A549 (cell line): ENCODE results near the gene ZC3H7A. TPM values are rescaled to one million over a fixed set of nuclear protein-coding genes. Genes with fewer than 3 reads are reported as not detected.

Experiments
- ATAC-seq, 2 experiments: fragments of 200-7000 bp in 1 of 2; fragments of >200 bp in 1 of 2; cut with Nextera tagmentation in 1 of 2; cut with Tn5 transposase in 1 of 2; 3 replicates each; pipeline versions ENCODE4 v1.8.0 to v1.9.1; 2018 to 2020; ENCODE audit warnings: mild to moderate bottlenecking in 1 of 2, moderate library complexity in 1 of 2
- CTCF ChIA-PET: fragments of 300-600 bp; sonication (Branson Sonifier 250); formaldehyde crosslinking; extraction: SDS; loops from one replicate; lab custom pipeline; 2021; ENCODE audit warnings: antibody characterized with exemption, inconsistent platforms; lab: Yijun Ruan, JAX
- POLR2A ChIA-PET: fragments of 350-600 bp; formaldehyde crosslinking; extraction: SDS; loops from one replicate; lab custom pipeline; 2021; ENCODE audit warnings: antibody characterized with exemption, inconsistent platforms; lab: Yijun Ruan, JAX
- DNase-seq, 2 experiments: peaks; one replicate each; pipeline versions ENCODE4 v3.0.0 to v3.0.0-alpha.2; 2011 to 2016; ENCODE audit warnings: low read depth in 1 of 2, low spot score in 1 of 2
- FAIRE-seq: peaks from 2 replicates; lab custom pipeline; 2011; peaks lifted over from hg19 to GRCh38; lab: Jason Lieb, UNC
- H3K27ac ChIP-seq, 2 experiments: fragments of >200 bp; sonication (Bioruptor Twin); formaldehyde crosslinking; 3 replicates each; pipeline ENCODE4 v1.5.1; 2016 to 2017
- H3K4me1 ChIP-seq: fragments of >200 bp; sonication (Bioruptor Twin); formaldehyde crosslinking; 3 replicates; pipeline ENCODE4 v1.6.1; 2016
- H3K4me2 ChIP-seq: fragments of >200 bp; sonication (Bioruptor Twin); formaldehyde crosslinking; 3 replicates; pipeline ENCODE4 v1.6.1; 2016
- H3K4me3 ChIP-seq: fragments of >200 bp; sonication (Bioruptor Twin); formaldehyde crosslinking; 3 replicates; pipeline ENCODE4 v1.5.1; 2016
- H3K9me3 ChIP-seq: fragments of >200 bp; sonication (Bioruptor Twin); formaldehyde crosslinking; 3 replicates; pipeline ENCODE4 v1.6.1; 2016
- BHLHE40 ChIP-seq: IDR thresholded peaks from 2 replicates; pipeline ENCODE4 v1.6.1; 2012; ENCODE audit warnings: low read depth, low read length, inconsistent platforms
- CBX2 ChIP-seq: fragments of 200-600 bp; sonication (generic); IDR thresholded peaks from 2 replicates; pipeline ENCODE4 v1.6.1; 2016; ENCODE audit warnings: low read depth, mild to moderate bottlenecking, borderline replicate concordance
- CEBPB ChIP-seq, 2 experiments: fragments of >200 bp in 1 of 2; sonication (Bioruptor Twin) in 1 of 2; formaldehyde crosslinking in 1 of 2; IDR thresholded peaks; 2 replicates each; pipeline ENCODE4 v1.6.1; 2012 to 2016
- CHD2 ChIP-seq: fragments of 150-350 bp; IDR thresholded peaks from 2 replicates; pipeline ENCODE4 v1.6.1; 2014; ENCODE audit warnings: low read length; ENCODE audit not compliant: partially characterized antibody
- E2F6 ChIP-seq: IDR thresholded peaks from 2 replicates; pipeline ENCODE4 v1.6.1; 2012; ENCODE audit warnings: low read depth, borderline replicate concordance
- EHMT2 ChIP-seq: fragments of 200-600 bp; sonication (generic); IDR thresholded peaks from 2 replicates; pipeline ENCODE4 v1.6.1; 2016; ENCODE audit warnings: antibody characterized with exemption, low read depth, mild to moderate bottlenecking, moderate library complexity
- ELK1 ChIP-seq: fragments of 150-350 bp; IDR thresholded peaks from 2 replicates; pipeline ENCODE4 v1.6.1; 2014; ENCODE audit warnings: low read depth, mild to moderate bottlenecking, low read length
- ESRRA ChIP-seq: fragments of 150-350 bp; IDR thresholded peaks from 2 replicates; pipeline ENCODE4 v1.6.1; 2014; ENCODE audit warnings: mild to moderate bottlenecking, low read length, borderline replicate concordance
- HDAC2 ChIP-seq: fragments of 200-600 bp; sonication (generic); IDR thresholded peaks from 2 replicates; pipeline ENCODE4 v1.6.1; 2016
- HEYL ChIP-seq: fragments of 250-450 bp; sonication (Bioruptor Pico); IDR thresholded peaks from 2 replicates; pipeline ENCODE4 v1.8.0; 2021; ENCODE audit warnings: mild to moderate bottlenecking, moderate library complexity
- HOXA7 ChIP-seq: fragments of 250-450 bp; sonication (Bioruptor Pico); IDR thresholded peaks from 2 replicates; pipeline ENCODE4 v1.5.0; 2020; ENCODE audit warnings: mild to moderate bottlenecking, moderate library complexity
- MAFK ChIP-seq: fragments of 450-650 bp; IDR thresholded peaks from 2 replicates; pipeline ENCODE4 v1.6.1; 2014; ENCODE audit not compliant: partially characterized antibody
- POLR2AphosphoS2 ChIP-seq: conservative IDR thresholded peaks from 2 replicates; pipeline ENCODE4 v1.6.1; 2012; ENCODE audit warnings: low read length, improper control_type of control experiment, inconsistent platforms
- RAD21 ChIP-seq, 2 experiments: fragments of >200 bp in 1 of 2; sonication (Bioruptor Twin) in 1 of 2; formaldehyde crosslinking in 1 of 2; IDR thresholded peaks in 1 of 2; conservative IDR thresholded peaks in 1 of 2; 2 replicates in 1 of 2; 3 replicates in 1 of 2; pipeline ENCODE4 v1.6.1; 2012 to 2018; ENCODE audit warnings: inconsistent platforms in 1 of 2
- RARB ChIP-seq: fragments of 250-450 bp; sonication (Bioruptor Pico); IDR thresholded peaks from 2 replicates; pipeline ENCODE4 v1.8.0; 2021; ENCODE audit warnings: mild to moderate bottlenecking, moderate library complexity
- RCOR1 ChIP-seq: fragments of 150-350 bp; IDR thresholded peaks from 2 replicates; pipeline ENCODE4 v1.6.1; 2014; ENCODE audit warnings: antibody characterized with exemption, low read length, low read depth
- REST ChIP-seq: fragments of 200-600 bp; sonication (generic); IDR thresholded peaks from 2 replicates; pipeline ENCODE4 v1.6.1; 2016; ENCODE audit warnings: antibody characterized with exemption, mild to moderate bottlenecking, moderate library complexity
- SMC3 ChIP-seq: fragments of >200 bp; sonication (Bioruptor Twin); formaldehyde crosslinking; IDR thresholded peaks from 3 replicates; pipeline ENCODE4 v1.6.1; 2018; ENCODE audit warnings: inconsistent platforms
- USF2 ChIP-seq: fragments of 450-650 bp; IDR thresholded peaks from 2 replicates; pipeline ENCODE4 v1.6.1; 2014; ENCODE audit warnings: antibody characterized with exemption
- ZNF302 ChIP-seq: fragments of 250-450 bp; sonication (Bioruptor Pico); IDR thresholded peaks from 2 replicates; pipeline ENCODE4 v1.9.0; 2021; ENCODE audit warnings: inconsistent platforms, mild to moderate bottlenecking, moderate library complexity
- ZSCAN20 ChIP-seq: fragments of 250-450 bp; sonication (Bioruptor Pico); IDR thresholded peaks from 2 replicates; pipeline ENCODE4 v1.8.0; 2022; ENCODE audit warnings: mild to moderate bottlenecking, moderate library complexity
- WGBS: methylation state at CpG from one replicate; pipeline ENCODE4 v1.1.6; 2017; ENCODE audit errors: missing lambda C conversion rate; 5-methylcytosine and 5-hydroxymethylcytosine counted together
- polyA plus RNA-seq, 4 experiments: library from polyadenylated mRNA; depleted of rRNA in 3 of 4; stranded (reverse); fragments of >200 nt; fragmentation: RNase III in 1 of 4; extraction: RNeasy Plus Mini Kit Qiagen cat#74134 plus additional on column Dnase treatment in 1 of 4; gene quantifications; 2 replicates in 3 of 4; 3 replicates in 1 of 4; pipeline ENCODE4 v1.2.3, GENCODE V29; 2011 to 2017

Gene ZC3H7A
- polyA plus RNA-seq, 2 of the 4 experiments (the other 2 are of a cell fraction), result 33.8 to 41.5 TPM

- CTCF ChIA-PET, result interaction anchor here (3.6 kb wide), 1 partner anchor 24 kb away, joined by 16 read pairs; no protein-coding TSS in a partner anchor
- ATAC-seq (no peak), FAIRE-seq (no peak)
- 91% methylated on average over 15 of the region's 15 CpGs for WGBS
- peaks cover 32% of the 10 kb centered on the region for H3K4me1 ChIP-seq
- H3K4me3 ChIP-seq, result no peak overlapping the region
- TF ChIP-seq MAFK, result peak; percentile 83
- TF ChIP-seq ESRRA, result no peak
- TF ChIP-seq ZSCAN20 (CRISPR knock-in tag), result no peak
- TF ChIP-seq, all 56 proteins: peak for 1
- Histone ChIP-seq H3K9me3 (no peaks in the 10 kb centered on the region), H3K4me2 (no peak overlapping the region), H3K27ac (no peak overlapping the region)
- DNase-seq, result no peak
- POLR2A ChIA-PET, result no interaction called here
Observed at GRCh38 chr16:11738742-11739544, 58.1 kb downstream of the ZC3H7A start.

- ChIA-PET CTCF (interaction anchor here (1.0 to 3.6 kb wide), 3 partner anchors 23 to 341 kb away, joined by 5 to 16 read pairs (median 9); partner anchors contain the start of gene ZC3H7A), POLR2A (no interaction called here)
- 83% methylated on average over 8 of the region's 8 CpGs for WGBS
- no peak for ATAC-seq
- peaks cover 25% of the 10 kb centered on the region for H3K4me1 ChIP-seq
- no peak overlapping the region for H3K4me3 ChIP-seq
- TF ChIP-seq EHMT2 (no peak), CBX2 (no peak), HEYL (no peak), HOXA7 (CRISPR knock-in tag) (no peak), ZNF302 (CRISPR knock-in tag) (no peak), REST (no peak), E2F6 (no peak), BHLHE40 (no peak), CEBPB (IDR thresholded peaks at IDR 0.05) (no peak), RCOR1 (no peak), ELK1 (no peak), RAD21 (conservative IDR thresholded peaks at IDR 0.05 in 1 of 2, IDR thresholded peaks at IDR 0.05 in 1 of 2) (no peak), CHD2 (no peak)
- FAIRE-seq, result no peak
- H3K9me3 ChIP-seq, result no peaks in the 10 kb centered on the region
- H3K27ac ChIP-seq, result no peak overlapping the region
- no peak for DNase-seq
- no peak overlapping the region for H3K4me2 ChIP-seq
Observed at GRCh38 chr16:11737713-11738112, 59.3 kb downstream of the ZC3H7A start.

- H3K4me3 ChIP-seq, result no peak overlapping the region
- no peak for TF ChIP-seq RARB
- no peak for TF ChIP-seq HEYL
- no peak for TF ChIP-seq HOXA7 (CRISPR knock-in tag)
- no peak for TF ChIP-seq ZSCAN20 (CRISPR knock-in tag)
- TF ChIP-seq USF2, result no peak
- no peak for TF ChIP-seq RAD21 (conservative IDR thresholded peaks at IDR 0.05 in 1 of 2, IDR thresholded peaks at IDR 0.05 in 1 of 2)
- TF ChIP-seq SMC3, result no peak
- no peak for TF ChIP-seq HDAC2
- TF ChIP-seq POLR2AphosphoS2, result no peak
- peaks cover 25% of the 10 kb centered on the region for H3K4me1 ChIP-seq
- DNase-seq (no peak), FAIRE-seq (no peak), ATAC-seq (no peak)
- H3K4me2 ChIP-seq, result no peak overlapping the region
- ChIA-PET CTCF (interaction anchor here (1.0 to 3.6 kb wide), 5 partner anchors 22 to 340 kb away, joined by 3 to 16 read pairs (median 5); partner anchors contain the start of gene ZC3H7A), POLR2A (no interaction called here)
- 90% methylated on average over 6 of the region's 6 CpGs for WGBS
- no peak overlapping the region for H3K27ac ChIP-seq
- no peaks in the 10 kb centered on the region for H3K9me3 ChIP-seq
Observed at GRCh38 chr16:11736903-11737302, 60.2 kb downstream of the ZC3H7A start.
